H9 (cell line): Measurements from ENCODE around the gene MRPL23. TPM values are rescaled to one million over a fixed set of nuclear protein-coding genes. Genes with fewer than 3 reads are reported as not detected.

ENCODE experiments used
- DNase-seq: peaks from one replicate; pipeline ENCODE4 v3.0.0-alpha.2; 2017
- H2AFZ ChIP-seq: one replicate; pipeline ENCODE4 v1.6.1; 2013; ENCODE audit warnings: mild to moderate bottlenecking, low read length, control low read depth, moderate library complexity
- H2AK5ac ChIP-seq: 2 replicates; pipeline ENCODE4 v1.6.1; 2013; ENCODE audit warnings: low read length, control low read depth, mixed read lengths; ENCODE audit not compliant: insufficient read length
- H2BK120ac ChIP-seq: one replicate; pipeline ENCODE4 v1.6.1; 2013; ENCODE audit warnings: low read depth, mild to moderate bottlenecking, low read length, control low read depth, inconsistent platforms; ENCODE audit not compliant: poor library complexity, severe bottlenecking
- H2BK12ac ChIP-seq: 2 replicates; pipeline ENCODE4 v1.6.1; 2013; ENCODE audit warnings: low read length, control low read depth, mixed read lengths, low read depth; ENCODE audit not compliant: insufficient read length
- H2BK15ac ChIP-seq: 2 replicates; pipeline ENCODE4 v1.6.1; 2013; ENCODE audit warnings: low read depth, low read length, control low read depth
- H2BK20ac ChIP-seq: one replicate; pipeline ENCODE4 v1.6.1; 2013; ENCODE audit warnings: low read depth, mild to moderate bottlenecking, low read length, control low read depth, inconsistent platforms; ENCODE audit not compliant: poor library complexity, severe bottlenecking
- H2BK5ac ChIP-seq: 2 replicates; pipeline ENCODE4 v1.6.1; 2013; ENCODE audit warnings: low read length, control low read depth, mixed read lengths; ENCODE audit not compliant: insufficient read length
- H3K14ac ChIP-seq: 2 replicates; pipeline ENCODE4 v1.6.1; 2013; ENCODE audit warnings: low read length, control low read depth; ENCODE audit not compliant: insufficient read depth
- H3K18ac ChIP-seq: 2 replicates; pipeline ENCODE4 v1.6.1; 2013; ENCODE audit warnings: low read depth, mild to moderate bottlenecking, mixed read lengths, low read length, control low read depth; ENCODE audit not compliant: insufficient read length
- H3K23ac ChIP-seq: 2 replicates; pipeline ENCODE4 v1.6.1; 2013; ENCODE audit warnings: low read length, control low read depth, mixed read lengths, low read depth; ENCODE audit not compliant: insufficient read length
- H3K23me2 ChIP-seq: 2 replicates; pipeline ENCODE4 v1.6.1; 2013; ENCODE audit warnings: low read depth, mild to moderate bottlenecking, mixed read lengths, low read length, control low read depth; ENCODE audit not compliant: insufficient read length, poor library complexity, severe bottlenecking
- H3K27ac ChIP-seq: 2 replicates; pipeline ENCODE4 v1.5.1; 2013; ENCODE audit warnings: low read length, control low read depth, mixed read lengths, low read depth; ENCODE audit not compliant: insufficient read length
- H3K27me3 ChIP-seq: 2 replicates; pipeline ENCODE4 v1.6.1; 2013; ENCODE audit warnings: low read length, control low read depth, inconsistent platforms; ENCODE audit not compliant: insufficient read depth
- H3K4ac ChIP-seq: 2 replicates; pipeline ENCODE4 v1.6.1; 2013; ENCODE audit warnings: low read depth, mild to moderate bottlenecking, control low read depth, inconsistent platforms, low read length, moderate library complexity
- H3K4me1 ChIP-seq: 2 replicates; pipeline ENCODE4 v1.6.1; 2013; ENCODE audit warnings: low read length, control low read depth, inconsistent platforms; ENCODE audit not compliant: insufficient read depth
- H3K4me2 ChIP-seq: 2 replicates; pipeline ENCODE4 v1.6.1; 2013; ENCODE audit warnings: low read length, control low read depth, mixed read lengths; ENCODE audit not compliant: insufficient read length, insufficient read depth
- H3K56ac ChIP-seq: 2 replicates; pipeline ENCODE4 v1.6.1; 2013; ENCODE audit warnings: low read depth, mild to moderate bottlenecking, mixed read lengths, low read length, control low read depth; ENCODE audit not compliant: insufficient read length
- H3K79me1 ChIP-seq: 2 replicates; pipeline ENCODE4 v1.6.1; 2013; ENCODE audit warnings: low read depth, mild to moderate bottlenecking, moderate library complexity, low read length, control low read depth, inconsistent platforms; ENCODE audit not compliant: insufficient read depth, poor library complexity, severe bottlenecking
- H3K79me2 ChIP-seq: 2 replicates; pipeline ENCODE4 v1.6.1; 2013; ENCODE audit warnings: low read length, control low read depth, inconsistent platforms; ENCODE audit not compliant: insufficient read depth
- H3K9ac ChIP-seq: 2 replicates; pipeline ENCODE4 v1.6.1; 2013; ENCODE audit warnings: low read length, control low read depth, mixed read lengths; ENCODE audit not compliant: insufficient read length; ENCODE audit errors: extremely low read depth
- H3K9me3 ChIP-seq: one replicate; pipeline ENCODE4 v1.6.1; 2013; ENCODE audit warnings: low read depth, low read length, inconsistent platforms; ENCODE audit not compliant: control insufficient read depth
- H3T11ph ChIP-seq: one replicate; pipeline ENCODE4 v1.6.1; 2013; ENCODE audit warnings: mild to moderate bottlenecking, low read length, control low read depth, inconsistent platforms
- H4K20me1 ChIP-seq: one replicate; pipeline ENCODE4 v1.6.1; 2013; ENCODE audit not compliant: control insufficient read depth, insufficient read length, insufficient read depth
- H4K5ac ChIP-seq: 2 replicates; pipeline ENCODE4 v1.6.1; 2013; ENCODE audit warnings: low read depth, mild to moderate bottlenecking, mixed read lengths, low read length, control low read depth; ENCODE audit not compliant: insufficient read length
- H4K8ac ChIP-seq: replicated peaks from 2 replicates; pipeline ENCODE4 v1.6.1; 2013; ENCODE audit warnings: low read length, control low read depth, mixed read lengths, low read depth; ENCODE audit not compliant: insufficient read length
- H4K91ac ChIP-seq: 2 replicates; pipeline ENCODE4 v1.6.1; 2013; ENCODE audit warnings: low read depth, mild to moderate bottlenecking, moderate library complexity, mixed read lengths, low read length, control low read depth; ENCODE audit not compliant: insufficient read length
- H3K27ac Mint-ChIP-seq, 3 experiments: 2 replicates in 2 of 3; 3 replicates in 1 of 3; pipeline ENCODE4 v1.8.0; 2020 to 2021; ENCODE audit warnings: mixed read lengths in 3 of 3, mild to moderate bottlenecking in 1 of 3, moderate library complexity in 1 of 3
- H3K27me3 Mint-ChIP-seq: 2 replicates; pipeline ENCODE4 v1.8.0; 2021; ENCODE audit warnings: low read depth, mild to moderate bottlenecking, moderate library complexity, mixed read lengths
- H3K36me3 Mint-ChIP-seq, 3 experiments: 2 replicates in 2 of 3; 3 replicates in 1 of 3; pipeline ENCODE4 v1.8.0; 2020 to 2021; ENCODE audit warnings: low read depth in 3 of 3, mixed read lengths in 3 of 3; ENCODE audit not compliant: insufficient read depth in 1 of 3
- H3K4me1 Mint-ChIP-seq, 2 experiments: 2 replicates each; pipeline ENCODE4 v1.8.0; 2020; ENCODE audit warnings: mixed read lengths in 2 of 2
- H3K4me3 Mint-ChIP-seq, 2 experiments: 2 replicates in 1 of 2; 3 replicates in 1 of 2; pipeline ENCODE4 v1.8.0; 2020 to 2021; ENCODE audit warnings: mild to moderate bottlenecking in 2 of 2, mixed read lengths in 2 of 2, moderate library complexity in 1 of 2
- H3K9me3 Mint-ChIP-seq, 2 experiments: 2 replicates in 1 of 2; 3 replicates in 1 of 2; pipeline ENCODE4 v1.8.0; 2020; ENCODE audit warnings: mild to moderate bottlenecking in 2 of 2, mixed read lengths in 2 of 2, moderate library complexity in 1 of 2
- WGBS: extraction: QIAGEN DNeasy Blood & Tissue Kit; methylation state at CpG from one replicate; pipeline ENCODE4 v1.1.7; 2013; ENCODE audit warnings: missing lambda C conversion rate, low lambda C conversion rate, mixed read lengths; ENCODE audit not compliant: insufficient read length; ENCODE audit errors: extremely low coverage; 5-methylcytosine and 5-hydroxymethylcytosine counted together
- total RNA-seq: library from RNA; stranded (reverse); gene quantifications from 2 replicates; pipeline ENCODE4 v1.2.1, GENCODE V29; 2021
- TF ChIP-seq, protein P1 (sequence below): fragments of 200-600 bp; sonication (generic); conservative IDR thresholded peaks from 3 replicates; pipeline ENCODE4 v1.8.0; 2021; ENCODE audit warnings: antibody characterized with exemption, mild to moderate bottlenecking

The MRPL23 gene
- total RNA-seq, 1 experiment from 2014 or later = 67.3 TPM

DNA sequence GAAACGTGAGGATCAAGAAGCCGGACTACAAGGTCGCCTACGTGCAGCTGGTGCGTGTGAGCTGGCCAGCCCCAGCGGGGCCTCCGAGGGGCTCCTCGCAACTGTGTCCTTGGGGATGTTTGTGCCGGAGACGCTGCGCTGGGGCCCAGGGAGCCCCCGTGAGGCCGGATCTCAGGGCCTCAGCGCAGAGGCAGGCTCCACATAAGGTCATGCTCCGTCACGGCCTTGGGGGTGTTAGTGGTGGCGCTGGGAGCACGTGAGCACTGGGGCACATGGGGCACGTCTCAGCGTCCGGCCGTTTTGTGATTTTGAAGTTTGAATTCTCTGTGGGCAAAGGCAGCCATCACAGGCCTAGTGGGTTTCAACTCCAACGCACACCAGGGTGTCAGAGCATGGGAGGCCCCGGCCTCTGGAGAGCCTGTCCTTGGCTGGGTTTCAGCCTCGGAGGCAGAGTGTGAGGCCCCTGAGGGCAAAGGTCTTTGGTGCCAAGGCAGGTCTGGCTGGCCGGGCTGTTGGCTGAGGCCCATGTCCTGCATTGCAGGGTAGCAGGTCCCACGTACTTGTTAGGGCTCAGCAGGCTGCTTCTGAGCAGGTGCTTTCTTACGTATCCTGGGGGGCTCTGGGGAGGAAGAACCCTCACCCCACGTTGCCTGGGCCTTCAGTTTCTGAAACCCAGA is 5.8 kb downstream of the MRPL23 start:
- Histone ChIP-seq H3K4me2 (no peak overlapping the region), H4K20me1 (no peaks in the 10 kb centered on the region), H3K56ac (no peak overlapping the region), H4K5ac (no peak overlapping the region), H3K9me3 (no peaks in the 10 kb centered on the region), H2BK12ac (no peak overlapping the region), H2BK20ac (no peak overlapping the region), H3K4ac (no peak overlapping the region), H3K79me2 (no peaks in the 10 kb centered on the region), H3K27ac (no peak overlapping the region), H3K23me2 (no peaks in the 10 kb centered on the region), H3K9ac (no peak overlapping the region), H3K23ac (no peak overlapping the region), H2BK15ac (no peak overlapping the region), H2AFZ (no peak overlapping the region), H2BK120ac (no peak overlapping the region), H4K91ac (no peak overlapping the region), H3T11ph (no peak overlapping the region), H3K18ac (no peak overlapping the region), H3K27me3 (no peaks in the 10 kb centered on the region), H3K4me1 (no peaks in the 10 kb centered on the region), H4K8ac (no peak overlapping the region), H2BK5ac (no peak overlapping the region), H2AK5ac (no peak overlapping the region), H3K14ac (no peak overlapping the region), H3K79me1 (no peaks in the 10 kb centered on the region)
- no peaks in the 10 kb centered on the region for H3K9me3 Mint-ChIP-seq
- H3K27ac Mint-ChIP-seq = no peak overlapping the region
- H3K36me3 Mint-ChIP-seq = no peaks in the 10 kb centered on the region
- WGBS = no CpG with 5 or more reads among the region's 29 CpGs
- no peaks in the 10 kb centered on the region for H3K27me3 Mint-ChIP-seq
- H3K4me1 Mint-ChIP-seq = no peaks in the 10 kb centered on the region
- TF ChIP-seq, protein P1, sequence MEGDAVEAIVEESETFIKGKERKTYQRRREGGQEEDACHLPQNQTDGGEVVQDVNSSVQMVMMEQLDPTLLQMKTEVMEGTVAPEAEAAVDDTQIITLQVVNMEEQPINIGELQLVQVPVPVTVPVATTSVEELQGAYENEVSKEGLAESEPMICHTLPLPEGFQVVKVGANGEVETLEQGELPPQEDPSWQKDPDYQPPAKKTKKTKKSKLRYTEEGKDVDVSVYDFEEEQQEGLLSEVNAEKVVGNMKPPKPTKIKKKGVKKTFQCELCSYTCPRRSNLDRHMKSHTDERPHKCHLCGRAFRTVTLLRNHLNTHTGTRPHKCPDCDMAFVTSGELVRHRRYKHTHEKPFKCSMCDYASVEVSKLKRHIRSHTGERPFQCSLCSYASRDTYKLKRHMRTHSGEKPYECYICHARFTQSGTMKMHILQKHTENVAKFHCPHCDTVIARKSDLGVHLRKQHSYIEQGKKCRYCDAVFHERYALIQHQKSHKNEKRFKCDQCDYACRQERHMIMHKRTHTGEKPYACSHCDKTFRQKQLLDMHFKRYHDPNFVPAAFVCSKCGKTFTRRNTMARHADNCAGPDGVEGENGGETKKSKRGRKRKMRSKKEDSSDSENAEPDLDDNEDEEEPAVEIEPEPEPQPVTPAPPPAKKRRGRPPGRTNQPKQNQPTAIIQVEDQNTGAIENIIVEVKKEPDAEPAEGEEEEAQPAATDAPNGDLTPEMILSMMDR = no peak
- no peak overlapping the region for H3K4me3 Mint-ChIP-seq
- no peak for DNase-seq
